GM12891 (cell line): Measurements from ENCODE around the gene TPK1.
A peak's percentile ranks its signal among the peaks of the same experiment; 100 is the strongest.
"Not testable (repeated sequence)": the region's sequence is repeated elsewhere in the genome, so short reads cannot be mapped to it uniquely, and the experiment has no call there.

Experiments
- DNase-seq: peaks from one replicate; pipeline ENCODE4 v3.0.0; 2011; ENCODE audit warnings: low spot score; ENCODE audit not compliant: insufficient read length
- FAIRE-seq: peaks from 2 replicates; lab custom pipeline; 2011; peaks lifted over from hg19 to GRCh38; lab: Jason Lieb, UNC
- PAX5 ChIP-seq: IDR thresholded peaks from 2 replicates; pipeline ENCODE4 v1.6.1; 2011; ENCODE audit warnings: low read length, moderate library complexity, mild to moderate bottlenecking; ENCODE audit not compliant: insufficient read depth, severe bottlenecking
- POLR2A ChIP-seq: IDR thresholded peaks from 2 replicates; pipeline ENCODE4 v1.6.1; 2011; ENCODE audit warnings: low read depth, low read length, control low read depth
- POLR2AphosphoS5 ChIP-seq: IDR thresholded peaks from 2 replicates; pipeline ENCODE4 v1.6.1; 2011; ENCODE audit warnings: low read depth, low read length, control low read depth
- POU2F2 ChIP-seq: IDR thresholded peaks from 2 replicates; pipeline ENCODE4 v1.6.1; 2011; ENCODE audit warnings: low read depth, mild to moderate bottlenecking, control low read depth, low read length, moderate library complexity
- SPI1 ChIP-seq: IDR thresholded peaks from 2 replicates; pipeline ENCODE4 v1.6.1; 2011; ENCODE audit warnings: low read depth, low read length, control low read depth
- TAF1 ChIP-seq: IDR thresholded peaks from 2 replicates; pipeline ENCODE4 v1.6.1; 2011; ENCODE audit warnings: low read depth, low read length, control low read depth

The TPK1 gene

GRCh38 chr7:144826208-144826607, 9.6 kb downstream of the TPK1 start:
- FAIRE-seq = no peak
- no peak for TF ChIP-seq PAX5
- TF ChIP-seq POU2F2 = no peak

GRCh38 chr7:144824360-144824759, 11.5 kb downstream of the TPK1 start:
- DNase-seq = no peak
- TF ChIP-seq SPI1 (no peak), POU2F2 (no peak), TAF1 (no peak), POLR2AphosphoS5 (no peak), POLR2A (no peak), PAX5 (no peak)
- no peak for FAIRE-seq

More at GRCh38 chr7:144826208-144826607, 9.6 kb downstream of the TPK1 start:
- no peak for DNase-seq

- FAIRE-seq (no peak), DNase-seq (no peak)
- TF ChIP-seq TAF1 (no peak), POLR2A (no peak), POLR2AphosphoS5 (no peak), PAX5 (no peak), POU2F2 (no peak), SPI1 (no peak)
Observed at GRCh38 chr7:144822223-144822622, 13.6 kb downstream of the TPK1 start.

GRCh38 chr7:144821067-144821466, 14.8 kb downstream of the TPK1 start:
- FAIRE-seq (peak; percentile 83), DNase-seq (no peak)

GRCh38 chr7:144820552-144820951, 15.3 kb downstream of the TPK1 start:
- TF ChIP-seq SPI1 (no peak), POLR2AphosphoS5 (no peak), PAX5 (no peak), TAF1 (no peak), POLR2A (no peak), POU2F2 (no peak)
- FAIRE-seq (no peak), DNase-seq (no peak)

More at GRCh38 chr7:144821067-144821466, 14.8 kb downstream of the TPK1 start:
- TF ChIP-seq SPI1 (no peak), TAF1 (no peak)

- FAIRE-seq (peak; percentile 38), DNase-seq (no peak)
- TF ChIP-seq POLR2AphosphoS5 = no peak
- no peak for TF ChIP-seq PAX5
- no peak for TF ChIP-seq POLR2A
- TF ChIP-seq POU2F2 = no peak
- no peak for TF ChIP-seq SPI1
Observed at GRCh38 chr7:144819566-144819965, 16.3 kb downstream of the TPK1 start.

GRCh38 chr7:144818511-144818910, 17.3 kb downstream of the TPK1 start:
- no peak for TF ChIP-seq PAX5
- DNase-seq = no peak
- FAIRE-seq = peak; percentile 64

- TF ChIP-seq SPI1 (no peak), TAF1 (no peak), POLR2A (no peak), POLR2AphosphoS5 (no peak), POU2F2 (no peak), PAX5 (no peak)
- no peak for DNase-seq
- FAIRE-seq = no peak
Observed at GRCh38 chr7:144817001-144817400, 18.9 kb downstream of the TPK1 start.

- TF ChIP-seq PAX5 (no peak), POLR2A (no peak)
- DNase-seq = no peak
- no peak for FAIRE-seq
Observed at GRCh38 chr7:144814299-144814698, 21.6 kb downstream of the TPK1 start.

- peak; percentile 56 for FAIRE-seq
- TF ChIP-seq PAX5 = peak; percentile 76
- no peak for TF ChIP-seq POLR2AphosphoS5
- TF ChIP-seq SPI1 = peak; percentile 69
- no peak for TF ChIP-seq POU2F2
- no peak for TF ChIP-seq POLR2A
- TF ChIP-seq TAF1 = no peak
- DNase-seq = no peak
Observed at GRCh38 chr7:144812379-144813283, 23.2 kb downstream of the TPK1 start.

GRCh38 chr7:144805627-144806239, 30.1 kb downstream of the TPK1 start:
- TF ChIP-seq TAF1 (no peak), POU2F2 (no peak), POLR2A (no peak), PAX5 (no peak), POLR2AphosphoS5 (no peak), SPI1 (no peak)
- DNase-seq (no peak), FAIRE-seq (no peak)

GRCh38 chr7:144800678-144801436, 35.0 kb downstream of the TPK1 start:
- DNase-seq, FAIRE-seq: not testable (repeated sequence)
